WTC11 (cell line): ENCODE measurements around the gene ENTPD6. TPM values are rescaled to one million over a fixed set of nuclear protein-coding genes. Genes with fewer than 3 reads are reported as not detected.

ENCODE experiments used
- ATAC-seq: fragments of 200-7000 bp; cut with Tn5 transposase; 2 replicates; pipeline ENCODE4 v1.10.0; 2021; ENCODE audit warnings: mild to moderate bottlenecking, moderate library complexity
- CTCF ChIA-PET: fragments of 300-600 bp; sonication (Branson Sonifier 250); formaldehyde crosslinking; loops from one replicate; lab custom pipeline; 2021; ENCODE audit warnings: antibody characterized with exemption; lab: Charles Lee
- POLR2A ChIA-PET: fragments of 350-600 bp; sonication (Branson Sonifier 250); formaldehyde crosslinking; loops from one replicate; lab custom pipeline; 2021; ENCODE audit warnings: antibody characterized with exemption; lab: Charles Lee
- DNase-seq: peaks from one replicate; pipeline ENCODE4 v3.0.0; 2021; ENCODE audit warnings: low spot score
- H3K27ac Mint-ChIP-seq: 2 replicates; pipeline ENCODE4 v1.8.0; 2021; ENCODE audit warnings: mixed read lengths
- H3K27me3 Mint-ChIP-seq: 2 replicates; pipeline ENCODE4 v1.8.0; 2021; ENCODE audit warnings: low read depth, mild to moderate bottlenecking, moderate library complexity, mixed read lengths
- H3K36me3 Mint-ChIP-seq: 2 replicates; pipeline ENCODE4 v1.8.0; 2021; ENCODE audit warnings: mixed read lengths
- H3K4me1 Mint-ChIP-seq: 2 replicates; pipeline ENCODE4 v1.8.0; 2022; ENCODE audit warnings: mixed read lengths
- H3K4me3 Mint-ChIP-seq: 2 replicates; pipeline ENCODE4 v1.8.0; 2021; ENCODE audit warnings: mild to moderate bottlenecking, moderate library complexity, mixed read lengths
- H3K9me3 Mint-ChIP-seq: 2 replicates; pipeline ENCODE4 v1.8.0; 2021; ENCODE audit warnings: mixed read lengths
- CTCF ChIP-seq: fragments of 200-600 bp; IDR thresholded peaks from 2 replicates; pipeline ENCODE4 v1.8.0; 2022; ENCODE audit warnings: antibody characterized with exemption
- E2F4 ChIP-seq: sonication (generic); formaldehyde crosslinking; IDR thresholded peaks from 2 replicates; pipeline ENCODE4 v1.8.1; 2022; ENCODE audit warnings: low read depth, mild to moderate bottlenecking, moderate library complexity, missing genetic modification reagents, borderline replicate concordance
- EMX1 ChIP-seq: fragments of 250-450 bp; sonication (Bioruptor Pico); IDR thresholded peaks from 2 replicates; pipeline ENCODE4 v1.8.0; 2021; ENCODE audit warnings: mild to moderate bottlenecking
- FOXP4 ChIP-seq: sonication (generic); formaldehyde crosslinking; IDR thresholded peaks from 2 replicates; pipeline ENCODE4 v1.8.0; 2022; ENCODE audit warnings: mild to moderate bottlenecking, missing genetic modification reagents
- GRHL2 ChIP-seq: fragments of 250-450 bp; sonication (Bioruptor Pico); IDR thresholded peaks from 2 replicates; pipeline ENCODE4 v1.8.0; 2022; ENCODE audit warnings: mild to moderate bottlenecking, moderate library complexity; ENCODE audit not compliant: insufficient replicate concordance, severe bottlenecking
- GTF2I ChIP-seq: fragments of 250-450 bp; sonication (Bioruptor Pico); conservative IDR thresholded peaks from 2 replicates; pipeline ENCODE4 v1.4.0; 2021; ENCODE audit warnings: mild to moderate bottlenecking
- HMGXB4 ChIP-seq: sonication (generic); formaldehyde crosslinking; IDR thresholded peaks from 2 replicates; pipeline ENCODE4 v1.8.1; 2023; ENCODE audit warnings: mild to moderate bottlenecking, moderate library complexity, missing genetic modification reagents
- MYBL2 ChIP-seq: sonication (generic); formaldehyde crosslinking; IDR thresholded peaks from 2 replicates; pipeline ENCODE4 v1.8.1; 2023; ENCODE audit warnings: mild to moderate bottlenecking, moderate library complexity, missing genetic modification reagents
- NR2C2 ChIP-seq: sonication (generic); formaldehyde crosslinking; IDR thresholded peaks from 2 replicates; pipeline ENCODE4 v1.8.0; 2022; ENCODE audit warnings: mild to moderate bottlenecking, missing genetic modification reagents
- OVOL2 ChIP-seq: fragments of 250-450 bp; sonication (Bioruptor Pico); IDR thresholded peaks from 2 replicates; pipeline ENCODE4 v1.9.0; 2021; ENCODE audit warnings: mild to moderate bottlenecking, borderline replicate concordance
- SMAD3 ChIP-seq: sonication (generic); formaldehyde crosslinking; IDR thresholded peaks from 2 replicates; pipeline ENCODE4 v1.8.0; 2022; ENCODE audit warnings: missing genetic modification reagents, mild to moderate bottlenecking, borderline replicate concordance
- ZNF121 ChIP-seq: sonication (generic); formaldehyde crosslinking; IDR thresholded peaks from 2 replicates; pipeline ENCODE4 v1.8.0; 2023; ENCODE audit warnings: missing genetic modification reagents
- ZNF317 ChIP-seq: sonication (generic); formaldehyde crosslinking; IDR thresholded peaks from 2 replicates; pipeline ENCODE4 v1.8.1; 2023; ENCODE audit warnings: low read depth, mild to moderate bottlenecking, moderate library complexity, missing genetic modification reagents, borderline replicate concordance
- ZNF423 ChIP-seq: fragments of 250-450 bp; sonication (Bioruptor Pico); IDR thresholded peaks from 2 replicates; pipeline ENCODE4 v2.1.2; 2022; ENCODE audit warnings: mild to moderate bottlenecking, moderate library complexity
- ZNF532 ChIP-seq: fragments of 250-450 bp; sonication (Bioruptor Pico); IDR thresholded peaks from 2 replicates; pipeline ENCODE4 v1.9.0; 2021; ENCODE audit warnings: mild to moderate bottlenecking, borderline replicate concordance
- ZSCAN18 ChIP-seq: fragments of 250-450 bp; sonication (Bioruptor Pico); IDR thresholded peaks from 2 replicates; pipeline ENCODE4 v2.1.2; 2022; ENCODE audit warnings: mild to moderate bottlenecking, moderate library complexity
- total RNA-seq: library from RNA; stranded (reverse); gene quantifications from 3 replicates; pipeline ENCODE4 v1.2.3, GENCODE V29; 2021

The ENTPD6 gene
- total RNA-seq, 1 experiment from 2014 or later = 56.9 TPM

- no peak overlapping the region for H3K4me3 Mint-ChIP-seq
- POLR2A ChIA-PET = no interaction called here
- H3K9me3 Mint-ChIP-seq = no peaks in the 10 kb centered on the region
- peak; percentile 42 for DNase-seq
- H3K36me3 Mint-ChIP-seq = peaks cover 2% of the 10 kb centered on the region
- H3K27me3 Mint-ChIP-seq = no peaks in the 10 kb centered on the region
- H3K27ac Mint-ChIP-seq = peak overlapping the region; percentile 53; the same call in 1 of the 2 replicates
- peaks cover 3% of the 10 kb centered on the region; the same call in 1 of the 2 replicates for H3K4me1 Mint-ChIP-seq
- CTCF ChIA-PET = interaction anchor here (1.0 to 8.3 kb wide), 2 partner anchors 10 to 28 kb away, joined by 3 to 48 read pairs; partner anchors contain the start of gene PYGB
- TF ChIP-seq GRHL2 (CRISPR knock-in tag) (no peak), CTCF (0 out of 2 replicates have a peak, but pooled peaks have one; percentile 18)
- TF ChIP-seq, all 79 proteins: peak for 1
- ATAC-seq = no peak; the same call in 1 of the 2 replicates
These were observed 24.7 kb downstream of the ENTPD6 start for GRCh38 chr20:25220021-25220730.

- H3K27ac Mint-ChIP-seq = peak overlapping the region; percentile 76; the same call in 1 of the 2 replicates
- ChIA-PET CTCF (interaction anchor here (1.0 to 8.3 kb wide), 2 partner anchors 10 to 27 kb away, joined by 3 to 48 read pairs; partner anchors contain the start of gene PYGB), POLR2A (interaction anchor here (0.5 kb wide), 1 partner anchor 134 kb away, joined by 3 read pairs; no protein-coding TSS in a partner anchor)
- H3K36me3 Mint-ChIP-seq = peaks cover 2% of the 10 kb centered on the region
- no peaks in the 10 kb centered on the region for H3K9me3 Mint-ChIP-seq
- ATAC-seq = no peak
- no peak overlapping the region for H3K4me3 Mint-ChIP-seq
- peaks cover 3% of the 10 kb centered on the region; the same call in 1 of the 2 replicates for H3K4me1 Mint-ChIP-seq
- DNase-seq = no peak
- no peaks in the 10 kb centered on the region for H3K27me3 Mint-ChIP-seq
- TF ChIP-seq ZNF423 (CRISPR knock-in tag) = no peak
- TF ChIP-seq OVOL2 (CRISPR knock-in tag) = no peak
- no peak for TF ChIP-seq ZNF532
- TF ChIP-seq HMGXB4 (CRISPR knock-in tag) = no peak
- TF ChIP-seq NR2C2 (CRISPR knock-in tag) = no peak
- no peak for TF ChIP-seq ZNF121 (CRISPR knock-in tag)
- no peak for TF ChIP-seq ZNF317
- TF ChIP-seq FOXP4 (CRISPR knock-in tag) = no peak
- TF ChIP-seq SMAD3 (CRISPR knock-in tag) = no peak
- no peak for TF ChIP-seq CTCF
- TF ChIP-seq MYBL2 = no peak
- no peak for TF ChIP-seq EMX1 (CRISPR knock-in tag)
- no peak for TF ChIP-seq E2F4 (CRISPR knock-in tag)
- TF ChIP-seq ZSCAN18 (CRISPR knock-in tag) = no peak
- no peak for TF ChIP-seq GTF2I (CRISPR knock-in tag)
These were observed 25.5 kb downstream of the ENTPD6 start for GRCh38 chr20:25220810-25221591.
